NAMALWA (cell line): Measurements from ENCODE around the gene PARVB.
A peak's percentile ranks its signal among the peaks of the same experiment; 100 is the strongest.

Experiments used
- DNase-seq: peaks from one replicate; pipeline ENCODE4 v3.0.0-alpha.2; 2015; ENCODE audit warnings: low spot score

Gene PARVB, protein sequence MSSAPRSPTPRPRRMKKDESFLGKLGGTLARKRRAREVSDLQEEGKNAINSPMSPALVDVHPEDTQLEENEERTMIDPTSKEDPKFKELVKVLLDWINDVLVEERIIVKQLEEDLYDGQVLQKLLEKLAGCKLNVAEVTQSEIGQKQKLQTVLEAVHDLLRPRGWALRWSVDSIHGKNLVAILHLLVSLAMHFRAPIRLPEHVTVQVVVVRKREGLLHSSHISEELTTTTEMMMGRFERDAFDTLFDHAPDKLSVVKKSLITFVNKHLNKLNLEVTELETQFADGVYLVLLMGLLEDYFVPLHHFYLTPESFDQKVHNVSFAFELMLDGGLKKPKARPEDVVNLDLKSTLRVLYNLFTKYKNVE

DNA sequence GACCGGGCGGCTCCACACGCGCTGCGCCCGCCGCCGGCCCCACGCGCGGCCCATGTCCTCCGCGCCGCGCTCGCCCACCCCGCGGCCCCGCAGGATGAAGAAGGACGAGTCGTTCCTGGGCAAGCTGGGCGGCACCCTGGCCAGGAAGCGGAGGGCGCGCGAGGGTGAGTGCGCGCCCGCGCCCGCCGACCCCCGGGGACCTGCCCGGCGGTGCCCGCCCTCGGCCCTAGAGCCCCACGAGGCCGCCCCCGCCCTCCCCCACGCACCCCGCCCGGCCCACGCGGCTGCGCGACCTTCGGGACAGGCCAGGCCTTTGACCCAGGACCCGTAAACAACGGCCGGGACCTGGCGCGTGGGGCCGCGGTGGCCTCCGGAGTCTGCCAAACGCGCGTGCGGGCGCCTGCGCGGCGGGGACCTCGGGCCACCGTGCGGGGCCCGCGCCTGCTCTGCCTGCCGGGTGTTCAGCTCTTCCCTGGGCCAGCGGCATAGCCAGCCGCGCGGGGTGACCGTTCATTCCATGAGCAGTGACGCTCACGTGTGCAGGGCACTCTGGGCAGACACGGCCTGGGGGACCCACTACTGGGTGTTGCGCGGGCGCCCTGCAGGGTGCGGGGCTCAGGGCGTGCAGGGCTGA is at the start of gene PARVB:
Gene PARVB, plus strand, starts transcription at position 15 of the 634 bp plus-strand sequence. Its CDS starts 38 bp downstream, at position 53.
- DNase-seq: no peak

GRCh38 chr22:43975041-43975440 is 49.1 kb upstream of the PARVB start:
- DNase-seq: no peak

GRCh38 chr22:43976861-43977795 is 47.0 kb upstream of the PARVB start:
- DNase-seq: no peak

DNA sequence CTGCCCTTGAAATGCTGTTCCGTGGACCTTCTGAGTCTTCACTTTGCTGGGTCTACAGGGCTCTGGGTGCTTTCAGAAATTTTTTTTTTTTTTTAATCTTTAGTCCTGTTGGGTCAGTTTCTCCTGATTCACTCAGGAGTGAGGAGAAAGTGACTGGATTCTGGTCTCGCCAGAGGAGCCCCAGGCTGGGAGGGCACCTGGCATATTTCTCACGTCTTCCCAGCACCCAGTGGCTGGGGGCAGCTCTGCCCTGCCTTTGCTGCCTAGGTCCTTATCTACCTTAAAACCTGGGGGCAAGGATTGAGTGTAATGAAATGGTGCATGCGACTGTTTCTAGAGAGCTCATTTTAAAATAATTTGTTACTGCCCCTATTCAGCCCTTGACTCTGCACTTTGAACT is 45.5 kb upstream of the PARVB start:
- no peak for DNase-seq

- DNase-seq: no peak
These were observed 43.5 kb upstream of the PARVB start for GRCh38 chr22:43980579-43980978.

DNA sequence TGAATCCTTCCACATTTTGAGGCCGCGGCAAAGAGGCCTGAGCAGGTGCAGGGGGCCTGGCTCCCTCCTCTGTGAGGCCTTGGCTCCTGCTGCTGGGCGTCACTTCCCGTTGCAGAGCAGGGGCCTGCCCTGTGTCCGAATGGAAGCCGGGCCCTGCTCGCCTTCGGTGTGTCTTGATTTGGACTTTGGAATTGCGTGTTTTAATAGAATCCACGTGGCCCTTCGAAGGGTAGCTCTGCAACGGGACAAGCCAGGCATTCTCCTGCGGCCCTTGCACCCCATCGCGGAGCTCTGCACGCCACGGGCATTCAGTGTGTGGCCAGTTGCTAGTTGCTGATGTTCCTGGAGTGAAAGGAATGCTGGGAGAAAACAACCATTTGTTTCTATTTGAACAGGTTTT is 43.1 kb upstream of the PARVB start:
- no peak for DNase-seq

- DNase-seq: no peak
These were observed 40.3 kb upstream of the PARVB start for GRCh38 chr22:43983808-43984207.

- DNase-seq: no peak
These were observed 38.6 kb upstream of the PARVB start for GRCh38 chr22:43985532-43985931.

GRCh38 chr22:43988116-43988820 is 35.8 kb upstream of the PARVB start:
- no peak for DNase-seq

- DNase-seq: no peak
These were observed 35.1 kb upstream of the PARVB start for GRCh38 chr22:43988960-43989359.

- DNase-seq: no peak
These were observed 34.1 kb upstream of the PARVB start for GRCh38 chr22:43990044-43990443.

DNA sequence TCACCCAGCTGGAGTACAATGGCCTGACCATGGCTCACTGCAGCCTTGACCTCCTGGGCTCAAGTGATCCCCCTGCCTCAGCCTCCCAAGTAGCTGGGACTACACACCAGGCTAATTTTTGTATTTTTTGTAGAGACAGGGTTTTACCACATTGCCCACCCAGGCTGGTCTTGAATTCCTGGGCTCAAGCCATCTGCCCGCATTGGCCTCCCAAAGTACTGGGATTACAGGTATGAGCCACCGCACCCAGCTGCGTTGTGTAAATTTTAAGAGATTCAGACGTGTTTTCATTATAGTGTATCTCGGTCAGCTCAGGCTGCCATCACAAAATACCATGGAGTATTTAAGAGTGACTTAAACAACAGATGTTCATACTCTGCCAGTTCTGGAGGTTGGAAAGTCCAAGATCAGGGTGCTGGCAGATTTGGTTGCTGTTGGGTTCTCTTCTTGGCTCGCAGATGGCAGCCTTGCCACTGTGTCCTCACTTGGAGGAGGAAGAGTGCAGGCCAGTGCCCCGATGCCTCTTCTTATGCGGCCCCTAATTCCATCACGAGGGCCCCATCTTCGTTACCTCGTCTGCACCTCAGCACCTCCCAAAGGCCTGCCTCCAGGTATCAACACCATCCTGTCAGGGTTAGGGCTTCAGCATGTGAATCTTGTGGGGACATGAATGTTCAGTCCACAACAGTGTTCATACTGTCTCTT is 32.6 kb upstream of the PARVB start:
- DNase-seq: no peak

DNA sequence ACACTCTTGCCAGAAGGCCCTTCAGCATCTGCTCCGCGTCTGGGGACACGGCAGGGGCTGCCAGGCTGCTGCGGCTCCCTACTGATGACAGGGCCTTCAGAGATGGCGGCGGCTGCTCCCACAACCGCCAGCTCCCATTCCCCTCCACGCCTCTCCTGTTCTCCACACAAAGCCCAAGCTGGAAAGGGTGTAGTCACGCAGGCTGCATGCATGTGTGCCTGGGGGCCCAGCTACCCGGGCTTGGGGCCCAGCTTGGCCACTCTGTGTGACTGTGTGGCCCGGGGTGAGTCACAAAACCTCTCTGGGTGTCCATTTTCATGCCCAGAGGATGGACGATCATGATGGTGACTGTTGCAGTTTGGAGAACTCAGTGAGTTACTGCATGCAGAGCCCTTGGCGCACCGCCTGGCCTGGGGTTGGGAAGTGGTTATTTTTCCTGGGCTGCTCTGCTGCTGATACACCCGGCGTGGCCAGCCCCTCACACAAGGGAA is 31.7 kb upstream of the PARVB start:
- DNase-seq: no peak

DNA sequence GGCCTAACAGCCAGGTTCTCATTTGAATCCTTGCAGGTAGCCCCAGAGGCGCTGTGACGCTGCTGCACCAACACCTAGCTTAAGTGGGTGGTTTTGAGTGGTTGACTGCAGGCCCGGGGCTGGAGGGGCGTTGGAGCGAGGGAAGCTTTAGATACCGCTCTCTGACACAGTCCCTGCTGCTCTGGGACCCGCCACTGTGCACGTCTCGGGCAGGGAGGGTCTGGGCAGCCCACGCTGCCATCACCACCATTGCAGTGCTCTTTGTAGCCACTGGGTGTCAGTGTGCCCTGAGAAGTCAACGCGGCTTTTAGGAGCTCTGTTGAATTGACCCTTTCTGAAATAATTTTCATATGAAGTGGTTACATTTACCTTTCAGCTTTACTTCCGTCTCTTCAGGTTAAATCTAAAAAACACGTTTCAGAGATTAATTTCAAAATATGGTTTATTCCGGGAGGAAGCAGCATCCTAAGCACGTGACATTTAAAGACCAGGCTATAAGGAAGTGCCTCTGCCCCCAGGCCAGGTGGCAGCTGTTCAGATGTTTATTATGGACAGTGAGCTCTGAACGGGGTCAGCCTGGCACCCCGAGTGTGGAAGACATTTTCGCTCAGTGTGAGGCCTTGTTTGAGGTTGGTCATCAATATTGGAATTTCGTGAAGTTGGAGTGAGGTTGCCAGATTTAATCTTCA is 30.9 kb upstream of the PARVB start:
- peak; percentile 79 for DNase-seq

GRCh38 chr22:43994006-43994405 is 30.1 kb upstream of the PARVB start:
- DNase-seq: no peak

DNA sequence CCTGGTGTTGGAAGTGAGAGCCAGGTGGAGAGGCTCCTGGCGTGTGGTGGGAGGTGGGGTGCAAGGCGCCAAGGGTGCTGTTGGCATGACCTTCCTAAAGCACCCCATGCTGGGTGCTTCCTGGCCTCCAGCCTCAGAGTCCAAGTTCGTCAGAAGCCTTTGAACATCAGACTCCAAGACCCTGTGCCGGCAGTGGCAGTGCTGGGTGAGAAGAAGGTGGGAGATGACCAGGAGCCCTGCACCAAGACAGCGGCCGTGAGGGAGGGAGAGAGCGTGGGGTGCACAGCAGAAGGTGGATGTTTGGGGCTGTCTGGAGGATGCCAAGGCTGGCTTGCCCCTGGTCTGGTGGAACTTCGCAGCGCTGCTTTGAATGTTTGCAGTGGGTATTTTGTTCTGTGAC is 29.7 kb upstream of the PARVB start:
- no peak for DNase-seq

- DNase-seq: no peak
These were observed 28.9 kb upstream of the PARVB start for GRCh38 chr22:43995057-43995685.

DNA sequence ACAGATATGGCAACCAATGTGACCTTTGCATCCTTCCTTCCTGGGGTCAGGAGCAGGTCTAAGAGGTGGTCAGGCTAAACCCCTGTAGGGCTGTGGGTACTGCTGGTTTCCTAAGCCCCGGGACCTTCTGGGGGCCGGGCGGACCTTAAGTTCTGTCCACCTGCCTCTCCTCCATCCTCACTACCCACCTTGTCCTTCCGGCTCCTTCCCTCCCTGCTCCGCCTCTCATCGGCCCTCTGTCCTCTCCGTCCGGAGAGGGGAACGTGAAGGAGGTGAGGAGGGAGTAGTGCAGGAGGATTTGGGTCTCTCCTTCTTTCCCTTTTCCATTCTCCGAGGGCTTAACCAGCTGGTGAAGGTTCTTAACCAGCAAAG is 28.3 kb upstream of the PARVB start:
- no peak for DNase-seq

GRCh38 chr22:43996170-43996980 is 27.7 kb upstream of the PARVB start:
- no peak for DNase-seq

- no peak for DNase-seq
These were observed 27.2 kb upstream of the PARVB start for GRCh38 chr22:43996981-43997265.
